Cardiac muscle cell (in vitro differentiated cells and primary cell): ENCODE data around the gene ARL4A. TPM values are rescaled to one million over a fixed set of nuclear protein-coding genes. Genes with fewer than 3 reads are reported as not detected.

ENCODE experiments used
- DNase-seq, 2 donors: peaks; one replicate each; pipeline versions ENCODE4 v3.0.0 to v3.0.0-alpha.2; 2010 to 2017; ENCODE audit warnings: low read depth in 1 of 2, low spot score in 1 of 2
- H3K27ac ChIP-seq: fragments of 200-600 bp; sonication (generic); 2 replicates; pipeline ENCODE4 v1.5.1; 2016
- H3K27me3 ChIP-seq: fragments of 200-600 bp; sonication (generic); 2 replicates; pipeline ENCODE4 v1.6.0; 2016; ENCODE audit warnings: control low read depth
- H3K36me3 ChIP-seq: fragments of 200-600 bp; sonication (generic); 2 replicates; pipeline ENCODE4 v1.5.1; 2016; ENCODE audit warnings: control low read depth
- H3K4me1 ChIP-seq: fragments of 200-600 bp; sonication (generic); 2 replicates; pipeline ENCODE4 v1.8.1; 2017; ENCODE audit warnings: low read depth, mild to moderate bottlenecking, mixed run types
- H3K4me3 ChIP-seq: fragments of 200-600 bp; sonication (generic); 2 replicates; pipeline ENCODE4 v1.5.1; 2016; ENCODE audit warnings: mild to moderate bottlenecking
- H3K9me3 ChIP-seq: fragments of 200-600 bp; sonication (generic); 2 replicates; pipeline ENCODE4 v1.5.1; 2017; ENCODE audit warnings: low read depth, mild to moderate bottlenecking, control low read depth
- polyA plus RNA-seq: library from polyadenylated mRNA; unstranded; fragments of >200 nt; fragmentation: Nextera tagmentation; extraction: Ambion mirVana; gene quantifications from 2 replicates; pipeline ENCODE4 v1.2.1, GENCODE V29; 2016
- total RNA-seq: library from RNA; depleted of rRNA; stranded (reverse); fragments of >200 nt; gene quantifications from 2 replicates; pipeline ENCODE4 v1.2.3, GENCODE V29; 2016
- TF ChIP-seq, protein P1 (sequence below): IDR thresholded peaks from 2 replicates; pipeline ENCODE4 v1.5.1; 2012; ENCODE audit warnings: low read depth, mild to moderate bottlenecking, low read length

ARL4A gene
- total and polyA plus RNA-seq, 2 experiments from 2014 or later: 6.5 to 10.0 TPM

GRCh38 chr7:12726908-12727307 is 39.5 kb downstream of the ARL4A start:
- Histone ChIP-seq H3K36me3 (no peaks in the 10 kb centered on the region), H3K9me3 (no peaks in the 10 kb centered on the region), H3K27ac (no peak overlapping the region), H3K4me3 (no peak overlapping the region), H3K4me1 (no peaks in the 10 kb centered on the region), H3K27me3 (no peaks in the 10 kb centered on the region)
- DNase-seq: no peak
- TF ChIP-seq, protein P1, sequence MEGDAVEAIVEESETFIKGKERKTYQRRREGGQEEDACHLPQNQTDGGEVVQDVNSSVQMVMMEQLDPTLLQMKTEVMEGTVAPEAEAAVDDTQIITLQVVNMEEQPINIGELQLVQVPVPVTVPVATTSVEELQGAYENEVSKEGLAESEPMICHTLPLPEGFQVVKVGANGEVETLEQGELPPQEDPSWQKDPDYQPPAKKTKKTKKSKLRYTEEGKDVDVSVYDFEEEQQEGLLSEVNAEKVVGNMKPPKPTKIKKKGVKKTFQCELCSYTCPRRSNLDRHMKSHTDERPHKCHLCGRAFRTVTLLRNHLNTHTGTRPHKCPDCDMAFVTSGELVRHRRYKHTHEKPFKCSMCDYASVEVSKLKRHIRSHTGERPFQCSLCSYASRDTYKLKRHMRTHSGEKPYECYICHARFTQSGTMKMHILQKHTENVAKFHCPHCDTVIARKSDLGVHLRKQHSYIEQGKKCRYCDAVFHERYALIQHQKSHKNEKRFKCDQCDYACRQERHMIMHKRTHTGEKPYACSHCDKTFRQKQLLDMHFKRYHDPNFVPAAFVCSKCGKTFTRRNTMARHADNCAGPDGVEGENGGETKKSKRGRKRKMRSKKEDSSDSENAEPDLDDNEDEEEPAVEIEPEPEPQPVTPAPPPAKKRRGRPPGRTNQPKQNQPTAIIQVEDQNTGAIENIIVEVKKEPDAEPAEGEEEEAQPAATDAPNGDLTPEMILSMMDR: no peak

DNA sequence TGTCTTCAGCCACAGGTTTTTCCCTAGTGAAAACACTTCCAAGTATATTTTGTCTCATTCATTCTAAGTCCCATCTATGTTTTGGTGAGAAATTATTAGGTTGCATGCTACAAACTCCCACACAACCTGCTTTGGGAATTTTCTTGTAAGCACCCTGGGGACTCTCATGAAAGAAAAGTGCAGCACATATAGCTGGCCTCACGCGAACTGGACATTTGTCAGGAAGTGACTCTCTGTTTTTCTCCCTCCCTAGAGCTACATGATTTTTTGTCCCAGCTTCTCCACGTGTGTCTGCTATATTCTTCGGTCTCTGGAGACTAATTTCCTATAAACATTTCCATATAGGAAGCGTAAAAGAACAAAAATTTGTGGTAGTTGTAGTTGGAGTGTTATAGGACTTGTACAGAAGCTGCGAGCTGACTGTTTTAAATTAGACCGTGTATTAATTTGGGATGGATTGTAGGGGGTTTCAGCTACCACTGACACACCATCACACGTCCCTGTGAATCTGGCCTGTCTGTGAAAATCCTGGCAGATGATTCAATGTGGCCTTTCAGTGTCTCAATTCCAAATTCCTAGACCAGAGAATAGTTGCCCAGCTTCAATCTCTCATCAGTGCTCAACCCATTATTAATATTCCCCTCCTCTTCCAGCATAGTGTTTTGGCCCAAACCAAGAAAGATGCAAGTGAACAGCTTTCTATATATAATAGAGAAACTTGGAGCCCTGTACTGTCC is 40.2 kb downstream of the ARL4A start:
- no peaks in the 10 kb centered on the region for H3K4me1 ChIP-seq
- no peak overlapping the region for H3K4me3 ChIP-seq
- H3K9me3 ChIP-seq: no peaks in the 10 kb centered on the region
- TF ChIP-seq, protein P1: no peak
- H3K27me3 ChIP-seq: no peaks in the 10 kb centered on the region
- no peak overlapping the region for H3K27ac ChIP-seq
- DNase-seq: peak in 1 of 2 donors; percentile 35
- no peaks in the 10 kb centered on the region for H3K36me3 ChIP-seq

DNA sequence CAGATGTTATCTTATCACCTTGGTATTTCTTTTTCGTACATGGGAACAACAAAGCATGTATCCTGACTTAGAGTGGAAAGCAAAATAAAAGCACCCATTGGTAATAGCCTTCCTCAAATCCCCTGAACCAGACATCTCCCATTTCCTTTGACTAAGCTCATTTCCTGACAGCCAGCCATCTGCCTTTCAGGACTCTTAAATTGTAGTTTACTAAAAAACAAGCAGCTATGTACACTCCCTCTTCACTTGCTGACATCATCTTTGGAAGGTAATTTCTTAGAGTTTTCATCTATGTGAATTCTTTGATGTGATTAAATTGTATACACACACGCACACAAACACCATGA is 40.7 kb downstream of the ARL4A start:
- H3K36me3 ChIP-seq: no peaks in the 10 kb centered on the region
- peak in 1 of 2 donors; percentile 70 for DNase-seq
- no peak overlapping the region for H3K27ac ChIP-seq
- H3K4me1 ChIP-seq: no peaks in the 10 kb centered on the region
- no peaks in the 10 kb centered on the region for H3K27me3 ChIP-seq
- no peaks in the 10 kb centered on the region for H3K9me3 ChIP-seq
- TF ChIP-seq, protein P1: no peak
- H3K4me3 ChIP-seq: no peak overlapping the region

GRCh38 chr7:12729112-12729511 is 41.7 kb downstream of the ARL4A start:
- Histone ChIP-seq H3K4me1 (no peaks in the 10 kb centered on the region), H3K27me3 (no peaks in the 10 kb centered on the region), H3K9me3 (no peaks in the 10 kb centered on the region), H3K4me3 (no peak overlapping the region), H3K27ac (no peak overlapping the region), H3K36me3 (no peaks in the 10 kb centered on the region)
- TF ChIP-seq, protein P1: no peak
- DNase-seq: peak; percentile 20 to 80

DNA sequence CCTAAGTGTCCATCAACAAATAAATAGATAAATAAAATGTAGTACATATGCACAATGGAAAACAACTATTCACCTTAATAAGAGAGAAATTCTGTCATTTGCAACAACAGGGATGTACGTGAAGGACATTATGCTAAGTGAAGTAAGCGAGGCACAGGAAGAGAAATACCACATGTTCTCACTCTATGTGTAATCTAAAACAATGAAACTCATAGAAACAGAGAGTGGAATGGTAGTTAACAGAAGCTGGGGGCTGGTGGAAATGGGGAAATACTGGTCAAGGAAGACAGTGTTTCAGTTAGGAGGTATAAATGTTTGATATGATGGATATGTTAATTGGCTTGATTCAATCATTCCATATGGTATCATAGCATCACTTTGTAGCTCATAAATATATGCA is 43.1 kb downstream of the ARL4A start:
- Histone ChIP-seq H3K27me3 (no peaks in the 10 kb centered on the region), H3K27ac (no peak overlapping the region), H3K4me1 (no peaks in the 10 kb centered on the region), H3K36me3 (no peaks in the 10 kb centered on the region), H3K9me3 (no peaks in the 10 kb centered on the region), H3K4me3 (no peak overlapping the region)
- TF ChIP-seq, protein P1: no peak
- no peak for DNase-seq
